Measurements from ENCODE around the gene CYP26A1.

DNA sequence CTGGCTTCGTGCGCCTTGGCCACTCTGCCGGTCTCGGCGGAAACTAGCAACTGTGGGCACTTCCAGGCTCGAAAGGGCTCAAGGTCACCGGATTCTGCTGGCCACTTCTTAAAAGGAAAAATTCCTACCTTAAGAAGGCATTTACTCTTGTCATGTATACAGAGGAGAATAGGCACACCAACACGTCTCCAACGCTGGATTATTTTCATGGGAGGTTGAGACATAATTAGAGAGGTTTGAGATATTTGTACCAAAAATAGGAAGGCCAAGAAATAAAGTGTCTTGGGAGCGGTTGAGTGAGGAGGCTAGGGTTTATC, 4.5 kb upstream of the CYP26A1 start:
- TF ChIP-seq POLR2A (IDR thresholded peaks at IDR 0.05; ENCODE audit: low read depth, low read length) (no peak), POLR2AphosphoS5 (IDR thresholded peaks at IDR 0.05; ENCODE audit: low read depth, low read length) (no peak), TAF1 (IDR thresholded peaks at IDR 0.05; ENCODE audit: borderline replicate concordance, low read depth, low read length) (no peak)
